Measurements from ENCODE around the gene SLC43A2. TPM values are rescaled to one million over a fixed set of nuclear protein-coding genes. Genes with fewer than 3 reads are reported as not detected.
A peak's percentile ranks its signal among the peaks of the same experiment; 100 is the strongest.
"Not testable (repeated sequence)": the region's sequence is repeated elsewhere in the genome, so short reads cannot be mapped to it uniquely, and the experiment has no call there.

SLC43A2 gene
- total and polyA plus RNA-seq, 4 donors: 27.0 to 125 (median 68.6) TPM

- Histone ChIP-seq H3K9me3 (ENCODE audit: control insufficient read depth in 4 of 4, insufficient read depth in 3 of 4, low read length in 3 of 4) (no peaks in the 10 kb centered on the region), H3K27me3 (ENCODE audit: control insufficient read depth in 3 of 3, insufficient read depth in 3 of 3, low read length in 2 of 3) (no peaks in the 10 kb centered on the region), H3K27ac (ENCODE audit: low read depth in 1 of 2, low read length in 1 of 2) (peak overlapping the region in 1 of 2 donors; percentile 38), H3K4me1 (ENCODE audit: control insufficient read depth in 5 of 5, insufficient read depth in 5 of 5, low read length in 5 of 5) (peaks cover 0 to 10% (median 0%) of the 10 kb centered on the region in 5 donors), H3K4me3 (no peak overlapping the region), H3K9ac (ENCODE audit: insufficient read depth in 1 of 2, low read length in 2 of 2) (no peak overlapping the region), H3K36me3 (ENCODE audit: control insufficient read depth in 4 of 4, insufficient read depth in 4 of 4, low read length in 4 of 4) (peaks cover 20 to 53% (median 29%) of the 10 kb centered on the region in 4 donors)
- TF ChIP-seq CTCF (IDR thresholded peaks at IDR 0.05; ENCODE audit: control extremely low read depth, extremely low read depth): no peak
- 91 to 93% methylated on average over 24 of the region's 24 CpGs for WGBS, 2 donors
- ATAC-seq (ENCODE audit: insufficient read depth, low FRiP score) (no peak), DNase-seq (peak in 1 of 3 donors; percentile 18)
These were observed 94.8 kb downstream of the SLC43A2 start for GRCh38 chr17:1533661-1534325.

GRCh38 chr17:1532836-1533602, 95.6 kb downstream of the SLC43A2 start:
- Histone ChIP-seq H3K36me3 (ENCODE audit: control insufficient read depth in 4 of 4, insufficient read depth in 4 of 4, low read length in 4 of 4) (peaks cover 18 to 51% (median 27%) of the 10 kb centered on the region in 4 donors), H3K4me1 (ENCODE audit: control insufficient read depth in 5 of 5, insufficient read depth in 5 of 5, low read length in 5 of 5) (peaks cover 0 to 10% (median 0%) of the 10 kb centered on the region in 5 donors), H3K4me3 (no peak overlapping the region), H3K27ac (ENCODE audit: low read depth in 1 of 2, low read length in 1 of 2) (no peak overlapping the region), H3K27me3 (ENCODE audit: control insufficient read depth in 3 of 3, insufficient read depth in 3 of 3, low read length in 2 of 3) (no peaks in the 10 kb centered on the region), H3K9ac (ENCODE audit: insufficient read depth in 1 of 2, low read length in 2 of 2) (no peak overlapping the region), H3K9me3 (ENCODE audit: control insufficient read depth in 4 of 4, insufficient read depth in 3 of 4, low read length in 3 of 4) (no peaks in the 10 kb centered on the region)
- WGBS, 2 donors: 80 to 84% methylated on average over 10 of the region's 10 CpGs
- ATAC-seq (ENCODE audit: insufficient read depth, low FRiP score): no peak
- peak; percentile 2 for TF ChIP-seq CTCF (IDR thresholded peaks at IDR 0.05; ENCODE audit: control extremely low read depth, extremely low read depth)
- DNase-seq: no peak

GRCh38 chr17:1529863-1530262, 98.8 kb downstream of the SLC43A2 start:
- H3K36me3 ChIP-seq (ENCODE audit: control insufficient read depth in 4 of 4, insufficient read depth in 4 of 4, low read length in 4 of 4): peaks cover 15 to 50% (median 31%) of the 10 kb centered on the region in 4 donors
- TF ChIP-seq CTCF (IDR thresholded peaks at IDR 0.05; ENCODE audit: control extremely low read depth, extremely low read depth): no peak
- ATAC-seq (ENCODE audit: insufficient read depth, low FRiP score): no peak
- no peaks in the 10 kb centered on the region for H3K27me3 ChIP-seq (ENCODE audit: control insufficient read depth in 3 of 3, insufficient read depth in 3 of 3, low read length in 2 of 3)
- no peak overlapping the region for H3K9ac ChIP-seq (ENCODE audit: insufficient read depth in 1 of 2, low read length in 2 of 2)
- peaks cover 0 to 5% (median 0%) of the 10 kb centered on the region in 5 donors for H3K4me1 ChIP-seq (ENCODE audit: control insufficient read depth in 5 of 5, insufficient read depth in 5 of 5, low read length in 5 of 5)
- no peak for DNase-seq
- 29 to 47% methylated on average over 2 of the region's 2 CpGs for WGBS, 2 donors
- no peak overlapping the region for H3K4me3 ChIP-seq
- H3K9me3 ChIP-seq (ENCODE audit: control insufficient read depth in 4 of 4, insufficient read depth in 3 of 4, low read length in 3 of 4): no peaks in the 10 kb centered on the region
- no peak overlapping the region for H3K27ac ChIP-seq (ENCODE audit: low read depth in 1 of 2, low read length in 1 of 2)

- peaks cover 3 to 27% (median 21%) of the 10 kb centered on the region in 4 donors for H3K36me3 ChIP-seq (ENCODE audit: control insufficient read depth in 4 of 4, insufficient read depth in 4 of 4, low read length in 4 of 4)
- not testable (repeated sequence) for H3K9ac ChIP-seq (ENCODE audit: insufficient read depth in 1 of 2, low read length in 2 of 2); DNase-seq; H3K9me3 ChIP-seq (ENCODE audit: control insufficient read depth in 4 of 4, insufficient read depth in 3 of 4, low read length in 3 of 4); H3K27ac ChIP-seq (ENCODE audit: low read depth in 1 of 2, low read length in 1 of 2); H3K4me3 ChIP-seq; ATAC-seq (ENCODE audit: insufficient read depth, low FRiP score); H3K27me3 ChIP-seq (ENCODE audit: control insufficient read depth in 3 of 3, insufficient read depth in 3 of 3, low read length in 2 of 3); H3K4me1 ChIP-seq (ENCODE audit: control insufficient read depth in 5 of 5, insufficient read depth in 5 of 5, low read length in 5 of 5)
- WGBS, 2 donors: 68 to 75% methylated on average over 4 of the region's 4 CpGs
These were observed 101.8 kb downstream of the SLC43A2 start for GRCh38 chr17:1526876-1527275.
